ENCODE measurements around the gene KICS2.
A peak's percentile ranks its signal among the peaks of the same experiment; 100 is the strongest.
"Not testable (repeated sequence)": the region's sequence is repeated elsewhere in the genome, so short reads cannot be mapped to it uniquely, and the experiment has no call there.

KICS2 gene

DNA sequence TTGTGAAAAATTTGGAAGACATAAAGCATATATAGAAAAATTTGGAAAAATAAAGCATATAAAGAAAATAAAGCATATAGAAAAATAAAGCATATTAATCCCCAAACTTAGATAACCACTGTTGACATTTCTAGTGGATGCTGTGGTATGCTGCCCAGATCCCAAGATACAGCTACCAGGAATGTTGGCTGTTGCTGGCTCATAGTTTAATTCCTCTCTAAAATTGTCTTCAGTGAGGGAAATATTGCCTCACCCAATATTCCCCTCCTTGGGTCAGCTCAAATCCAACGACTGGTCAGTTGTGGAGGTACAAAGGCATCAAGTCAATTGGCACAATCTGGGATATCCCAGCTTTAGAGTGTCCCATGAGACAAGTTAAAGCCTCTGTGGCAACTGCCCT, 10.1 kb upstream of the KICS2 start:
- peaks cover 24% of the 10 kb centered on the region for H3K27me3 Mint-ChIP-seq (ENCODE audit: low read depth)
- no peak overlapping the region for H3K27ac Mint-ChIP-seq
- no peak overlapping the region for H3K4me3 Mint-ChIP-seq

DNA sequence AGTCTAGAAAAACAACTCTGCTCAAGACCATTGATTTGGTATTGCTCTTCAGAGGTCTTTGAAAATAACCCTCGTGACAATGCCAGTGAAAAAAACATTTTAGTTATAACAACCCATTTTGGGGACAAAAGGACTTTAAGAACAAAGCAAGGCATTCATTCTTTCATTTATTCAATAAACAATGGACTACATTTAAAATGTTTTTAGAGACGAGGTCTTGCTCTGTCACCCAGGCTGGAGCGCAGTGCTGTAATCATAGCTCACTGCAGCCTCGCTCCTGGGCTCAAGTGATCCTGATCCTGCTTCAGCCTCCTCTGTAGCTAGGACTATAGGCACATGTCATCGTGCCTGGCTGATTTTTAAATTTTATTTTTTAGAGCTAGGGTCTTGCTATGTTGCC, 7.7 kb upstream of the KICS2 start:
- Mint-ChIP-seq H3K9me3 (no peaks in the 10 kb centered on the region), H3K36me3 (ENCODE audit: low read depth) (no peaks in the 10 kb centered on the region), H3K27me3 (ENCODE audit: low read depth) (peaks cover 16% of the 10 kb centered on the region), H3K27ac (no peak overlapping the region), H3K4me3 (no peak overlapping the region), H3K4me1 (ENCODE audit: low read depth) (no peaks in the 10 kb centered on the region)
- DNase-seq (ENCODE audit: low spot score) = no peak

More for the DNA sequence above, 10.1 kb upstream of the KICS2 start:
- Mint-ChIP-seq H3K36me3 (ENCODE audit: low read depth) (no peaks in the 10 kb centered on the region), H3K9me3 (no peaks in the 10 kb centered on the region), H3K4me1 (ENCODE audit: low read depth) (no peaks in the 10 kb centered on the region)
- no peak for DNase-seq (ENCODE audit: low spot score)

DNA sequence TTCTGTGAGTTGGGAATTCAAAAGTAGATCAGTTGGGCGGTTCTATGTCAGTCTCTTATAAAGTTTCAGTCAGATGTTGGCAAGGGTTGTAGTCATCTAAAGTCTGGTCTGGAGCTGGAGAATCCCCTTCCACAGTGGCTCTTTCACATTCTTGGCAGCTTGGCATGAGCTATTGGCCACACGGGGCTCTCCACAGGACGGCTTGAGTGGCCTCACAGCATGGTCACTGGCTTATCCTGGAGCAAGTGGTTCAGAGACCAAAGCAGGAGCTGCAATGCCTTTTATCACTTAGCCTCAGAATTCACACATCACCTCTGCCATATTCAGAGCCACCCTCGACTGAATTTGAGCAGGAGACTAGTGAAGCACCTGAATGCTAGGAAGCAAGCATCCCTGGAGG, 7.1 kb upstream of the KICS2 start:
- peaks cover 18% of the 10 kb centered on the region for H3K27me3 Mint-ChIP-seq (ENCODE audit: low read depth)
- H3K9me3 Mint-ChIP-seq = no peaks in the 10 kb centered on the region
- no peak overlapping the region for H3K27ac Mint-ChIP-seq
- no peaks in the 10 kb centered on the region for H3K4me1 Mint-ChIP-seq (ENCODE audit: low read depth)
- H3K4me3 Mint-ChIP-seq = no peak overlapping the region
- DNase-seq (ENCODE audit: low spot score) = no peak
- H3K36me3 Mint-ChIP-seq (ENCODE audit: low read depth) = no peaks in the 10 kb centered on the region

GRCh38 chr12:64225626-64226025, 3.5 kb upstream of the KICS2 start:
- Mint-ChIP-seq H3K27me3 (ENCODE audit: low read depth) (peaks cover 20% of the 10 kb centered on the region), H3K4me3 (no peak overlapping the region), H3K36me3 (ENCODE audit: low read depth) (no peaks in the 10 kb centered on the region), H3K27ac (no peak overlapping the region), H3K4me1 (ENCODE audit: low read depth) (peaks cover 14% of the 10 kb centered on the region), H3K9me3 (no peaks in the 10 kb centered on the region)
- no peak for DNase-seq (ENCODE audit: low spot score)

DNA sequence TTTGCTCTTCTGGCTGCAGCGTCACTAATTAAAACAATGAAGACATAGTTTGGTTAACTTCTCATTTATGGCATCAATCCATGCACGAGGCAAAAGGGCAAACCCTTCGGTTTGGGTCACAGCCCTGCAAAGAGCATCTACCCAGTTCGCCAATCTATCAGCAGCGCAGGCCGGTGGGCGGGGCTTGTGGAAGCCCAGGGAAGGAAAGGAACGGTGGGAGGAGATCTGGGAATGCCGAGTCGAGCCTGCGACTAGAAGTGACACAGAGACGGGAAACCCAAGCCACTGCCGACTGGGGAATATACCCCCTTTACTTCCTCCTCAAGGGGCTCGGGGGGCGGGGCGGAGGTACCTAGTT, 466 bp downstream of the KICS2 start:
- H3K4me3 Mint-ChIP-seq = peak overlapping the region; percentile 95
- DNase-seq (ENCODE audit: low spot score) = peak; percentile 39
- H3K4me1 Mint-ChIP-seq (ENCODE audit: low read depth) = peaks cover 28% of the 10 kb centered on the region
- no peaks in the 10 kb centered on the region for H3K9me3 Mint-ChIP-seq
- no peaks in the 10 kb centered on the region for H3K36me3 Mint-ChIP-seq (ENCODE audit: low read depth)
- H3K27me3 Mint-ChIP-seq (ENCODE audit: low read depth) = peaks cover 10% of the 10 kb centered on the region
- H3K27ac Mint-ChIP-seq = peak overlapping the region; percentile 99

- H3K4me3 Mint-ChIP-seq = peak overlapping the region; percentile 12
- DNase-seq (ENCODE audit: low spot score) = no peak
- no peaks in the 10 kb centered on the region for H3K36me3 Mint-ChIP-seq (ENCODE audit: low read depth)
- H3K27ac Mint-ChIP-seq = peak overlapping the region; percentile 7
- H3K27me3 Mint-ChIP-seq (ENCODE audit: low read depth) = peaks cover 5% of the 10 kb centered on the region
- peaks cover 30% of the 10 kb centered on the region for H3K4me1 Mint-ChIP-seq (ENCODE audit: low read depth)
- H3K9me3 Mint-ChIP-seq = no peaks in the 10 kb centered on the region
These were observed 2.0 kb downstream of the KICS2 start for GRCh38 chr12:64220046-64220445.

DNA sequence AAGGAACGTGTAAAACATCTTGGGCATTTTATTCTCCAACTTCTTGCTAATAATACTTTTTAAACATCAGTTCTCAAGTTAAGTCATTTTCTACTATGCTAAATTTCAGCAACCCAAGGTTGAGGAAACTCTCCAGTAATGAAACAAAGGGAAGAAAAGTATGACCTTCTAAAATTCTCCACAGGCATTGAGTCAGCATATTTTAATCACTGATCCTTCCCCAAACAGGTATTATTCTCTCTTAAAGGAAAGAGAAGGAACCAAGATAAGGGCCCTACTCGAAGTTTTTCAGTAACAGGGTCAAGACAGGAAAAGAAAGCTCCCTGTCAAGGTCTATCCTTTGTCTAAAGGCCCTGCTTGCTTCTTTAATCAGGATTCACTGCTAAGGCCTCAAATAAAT, 3.0 kb downstream of the KICS2 start:
- H3K9me3 Mint-ChIP-seq = no peaks in the 10 kb centered on the region
- H3K27ac Mint-ChIP-seq = peak overlapping the region; percentile 69
- H3K27me3 Mint-ChIP-seq (ENCODE audit: low read depth) = peaks cover 1% of the 10 kb centered on the region
- H3K4me1 Mint-ChIP-seq (ENCODE audit: low read depth) = peaks cover 30% of the 10 kb centered on the region
- peak overlapping the region; percentile 68 for H3K4me3 Mint-ChIP-seq
- DNase-seq (ENCODE audit: low spot score) = no peak
- H3K36me3 Mint-ChIP-seq (ENCODE audit: low read depth) = no peaks in the 10 kb centered on the region

- Mint-ChIP-seq H3K27ac (peak overlapping the region; percentile 46), H3K27me3 (ENCODE audit: low read depth) (no peaks in the 10 kb centered on the region), H3K4me1 (ENCODE audit: low read depth) (peaks cover 30% of the 10 kb centered on the region), H3K4me3 (peak overlapping the region; percentile 66), H3K9me3 (no peaks in the 10 kb centered on the region), H3K36me3 (ENCODE audit: low read depth) (no peaks in the 10 kb centered on the region)
- no peak for DNase-seq (ENCODE audit: low spot score)
These were observed 3.5 kb downstream of the KICS2 start for GRCh38 chr12:64218597-64218996.

DNA sequence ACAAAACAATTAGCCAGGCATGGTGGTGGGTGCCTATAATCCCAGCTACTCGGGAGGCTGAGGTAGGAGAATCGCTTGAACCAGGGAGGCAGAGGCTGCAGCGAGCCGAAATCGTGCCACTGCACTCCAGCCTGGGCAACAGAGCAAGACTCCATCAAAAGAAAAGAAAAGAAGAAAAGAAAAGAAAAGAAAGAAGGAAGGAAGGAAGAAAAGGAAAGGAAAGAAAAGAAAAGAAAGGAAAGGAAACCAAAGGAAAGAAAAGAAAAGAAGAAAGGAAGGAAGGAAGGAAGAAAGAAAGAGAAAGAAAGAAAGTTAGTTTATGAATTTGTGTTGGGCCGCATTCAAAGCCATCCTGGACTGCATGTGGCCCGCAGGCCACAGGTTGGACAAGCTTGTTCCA, 4.5 kb downstream of the KICS2 start:
- not testable (repeated sequence) for DNase-seq (ENCODE audit: low spot score); H3K36me3 Mint-ChIP-seq (ENCODE audit: low read depth); H3K9me3 Mint-ChIP-seq; H3K27me3 Mint-ChIP-seq (ENCODE audit: low read depth)
- Mint-ChIP-seq H3K4me1 (ENCODE audit: low read depth) (peaks cover 29% of the 10 kb centered on the region), H3K4me3 (peak overlapping the region; percentile 13), H3K27ac (peak overlapping the region; percentile 16)

DNA sequence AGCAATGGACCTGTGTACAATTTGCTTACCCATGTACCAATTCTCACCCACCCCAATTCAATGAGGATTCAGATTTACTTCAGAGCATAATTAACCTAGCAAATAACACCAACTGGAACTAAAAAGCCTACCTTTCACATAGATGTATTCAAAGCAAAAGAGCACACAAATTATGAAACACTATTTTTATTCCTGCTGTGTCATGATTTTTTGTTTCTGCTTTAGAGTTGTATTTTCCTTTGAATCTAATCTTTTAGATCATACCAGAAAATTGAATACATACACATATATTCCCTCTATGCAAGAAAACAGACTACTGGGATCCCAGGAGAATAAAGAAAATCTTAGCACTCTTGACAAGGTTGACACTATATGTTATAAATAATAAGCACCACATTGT, 5.9 kb downstream of the KICS2 start:
- peaks cover 22% of the 10 kb centered on the region for H3K4me1 Mint-ChIP-seq (ENCODE audit: low read depth)
- H3K36me3 Mint-ChIP-seq (ENCODE audit: low read depth) = peaks cover 5% of the 10 kb centered on the region

DNA sequence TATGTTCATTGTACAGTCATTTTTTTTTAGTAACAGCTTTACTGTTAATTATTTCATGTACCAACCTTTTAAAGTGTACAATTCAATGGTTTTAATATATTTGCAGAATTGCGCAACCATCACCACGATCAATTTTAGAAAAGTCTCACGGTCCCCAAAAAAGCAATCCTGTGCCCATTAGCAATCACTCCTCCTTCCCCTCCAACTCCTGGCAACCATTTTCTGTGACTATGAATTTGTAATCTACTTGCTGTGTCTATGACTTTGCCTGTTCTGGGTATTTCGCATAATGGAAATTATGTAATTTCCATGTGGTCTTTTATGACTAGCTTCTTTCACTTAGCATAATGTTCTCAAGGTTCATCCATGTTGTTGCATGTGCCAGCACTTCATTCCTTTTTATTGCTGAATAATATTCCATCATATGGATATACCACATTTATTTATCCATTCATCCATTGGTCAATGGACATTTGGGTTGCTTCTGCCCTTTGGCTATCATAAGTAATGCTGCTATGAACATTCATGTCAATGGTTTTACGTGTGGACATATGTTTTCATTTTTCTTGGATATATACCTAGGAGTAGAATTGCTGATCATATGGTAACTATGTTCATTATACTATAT, 9.9 kb downstream of the KICS2 start:
- Mint-ChIP-seq H3K36me3 (ENCODE audit: low read depth) (peaks cover 7% of the 10 kb centered on the region), H3K4me3 (no peak overlapping the region), H3K9me3 (no peaks in the 10 kb centered on the region), H3K4me1 (ENCODE audit: low read depth) (peaks cover 2% of the 10 kb centered on the region), H3K27ac (no peak overlapping the region), H3K27me3 (ENCODE audit: low read depth) (no peaks in the 10 kb centered on the region)
- DNase-seq (ENCODE audit: low spot score) = no peak

More for the DNA sequence above, 5.9 kb downstream of the KICS2 start:
- H3K4me3 Mint-ChIP-seq = no peak overlapping the region
- no peak overlapping the region for H3K27ac Mint-ChIP-seq
- no peaks in the 10 kb centered on the region for H3K27me3 Mint-ChIP-seq (ENCODE audit: low read depth)
- DNase-seq (ENCODE audit: low spot score) = no peak
- no peaks in the 10 kb centered on the region for H3K9me3 Mint-ChIP-seq

DNA sequence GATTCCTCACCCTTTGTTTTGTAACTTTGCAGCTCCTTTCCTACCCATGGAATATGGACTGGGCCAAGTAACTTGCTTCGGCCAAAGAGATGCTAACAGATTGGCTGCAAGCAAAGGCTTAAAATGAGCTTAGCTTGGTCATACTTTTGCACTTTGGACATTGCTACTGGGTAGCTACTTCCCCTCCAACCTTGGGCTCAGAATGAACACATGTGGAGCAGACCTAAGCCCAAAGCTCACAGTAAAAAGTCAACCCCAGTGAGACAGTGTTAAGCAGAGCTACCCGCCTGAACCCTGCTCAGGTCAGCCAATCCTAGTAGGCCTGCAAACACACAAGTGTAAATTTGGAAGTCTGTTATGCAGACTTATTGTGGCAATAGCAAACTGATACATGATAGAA, 14.6 kb downstream of the KICS2 start:
- Mint-ChIP-seq H3K9me3 (peaks cover 4% of the 10 kb centered on the region), H3K4me3 (no peak overlapping the region), H3K4me1 (ENCODE audit: low read depth) (no peaks in the 10 kb centered on the region), H3K27me3 (ENCODE audit: low read depth) (no peaks in the 10 kb centered on the region), H3K27ac (no peak overlapping the region), H3K36me3 (ENCODE audit: low read depth) (peaks cover 24% of the 10 kb centered on the region)
- DNase-seq (ENCODE audit: low spot score) = no peak

GRCh38 chr12:64205542-64205941, 16.6 kb downstream of the KICS2 start:
- no peak overlapping the region for H3K27ac Mint-ChIP-seq
- peaks cover 4% of the 10 kb centered on the region for H3K9me3 Mint-ChIP-seq
- H3K27me3 Mint-ChIP-seq (ENCODE audit: low read depth) = no peaks in the 10 kb centered on the region
- H3K4me3 Mint-ChIP-seq = no peak overlapping the region
- peaks cover 24% of the 10 kb centered on the region for H3K36me3 Mint-ChIP-seq (ENCODE audit: low read depth)
- no peaks in the 10 kb centered on the region for H3K4me1 Mint-ChIP-seq (ENCODE audit: low read depth)
- DNase-seq (ENCODE audit: low spot score) = no peak

DNA sequence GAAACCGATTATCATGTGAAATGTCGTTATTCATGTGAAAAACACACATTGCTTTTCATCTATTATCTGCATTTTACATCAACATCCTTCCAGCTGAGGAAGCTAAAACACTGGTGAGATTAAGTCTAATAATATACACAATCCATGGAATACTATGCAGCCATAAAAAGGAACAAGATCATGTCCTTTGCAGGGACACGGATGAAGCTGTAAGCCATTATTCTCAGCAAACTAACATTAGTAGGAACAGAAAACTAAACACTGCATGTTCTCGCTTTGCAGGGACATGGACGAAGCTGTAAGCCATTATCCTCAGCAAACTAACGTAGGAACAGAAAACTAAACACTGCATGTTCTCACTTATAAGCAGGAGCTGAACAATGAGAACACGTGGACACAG, 18.3 kb downstream of the KICS2 start:
- peaks cover 24% of the 10 kb centered on the region for H3K36me3 Mint-ChIP-seq (ENCODE audit: low read depth)

GRCh38 chr12:64203036-64203435, 19.1 kb downstream of the KICS2 start:
- DNase-seq (ENCODE audit: low spot score) = no peak
- Mint-ChIP-seq H3K4me1 (ENCODE audit: low read depth) (no peaks in the 10 kb centered on the region), H3K27me3 (ENCODE audit: low read depth) (no peaks in the 10 kb centered on the region), H3K36me3 (ENCODE audit: low read depth) (peaks cover 22% of the 10 kb centered on the region), H3K27ac (no peak overlapping the region), H3K4me3 (no peak overlapping the region), H3K9me3 (peaks cover 4% of the 10 kb centered on the region)

More for the DNA sequence above, 18.3 kb downstream of the KICS2 start:
- no peak overlapping the region for H3K4me3 Mint-ChIP-seq
- DNase-seq (ENCODE audit: low spot score) = no peak
- H3K27ac Mint-ChIP-seq = no peak overlapping the region
- peaks cover 4% of the 10 kb centered on the region for H3K9me3 Mint-ChIP-seq
- H3K4me1 Mint-ChIP-seq (ENCODE audit: low read depth) = no peaks in the 10 kb centered on the region
- H3K27me3 Mint-ChIP-seq (ENCODE audit: low read depth) = no peaks in the 10 kb centered on the region
